GM19099 (cell line): ENCODE results near the gene PTX4.

Experiments used
- POLR2A ChIP-seq: IDR thresholded peaks from 3 replicates; pipeline ENCODE4 v1.6.1; 2011; ENCODE audit warnings: low read depth; ENCODE audit not compliant: insufficient read length; ENCODE audit errors: extremely low read depth

Gene PTX4

GRCh38 chr16:1509307-1510221 is 20.8 kb upstream of the PTX4 start:
- no peak for TF ChIP-seq POLR2A

DNA sequence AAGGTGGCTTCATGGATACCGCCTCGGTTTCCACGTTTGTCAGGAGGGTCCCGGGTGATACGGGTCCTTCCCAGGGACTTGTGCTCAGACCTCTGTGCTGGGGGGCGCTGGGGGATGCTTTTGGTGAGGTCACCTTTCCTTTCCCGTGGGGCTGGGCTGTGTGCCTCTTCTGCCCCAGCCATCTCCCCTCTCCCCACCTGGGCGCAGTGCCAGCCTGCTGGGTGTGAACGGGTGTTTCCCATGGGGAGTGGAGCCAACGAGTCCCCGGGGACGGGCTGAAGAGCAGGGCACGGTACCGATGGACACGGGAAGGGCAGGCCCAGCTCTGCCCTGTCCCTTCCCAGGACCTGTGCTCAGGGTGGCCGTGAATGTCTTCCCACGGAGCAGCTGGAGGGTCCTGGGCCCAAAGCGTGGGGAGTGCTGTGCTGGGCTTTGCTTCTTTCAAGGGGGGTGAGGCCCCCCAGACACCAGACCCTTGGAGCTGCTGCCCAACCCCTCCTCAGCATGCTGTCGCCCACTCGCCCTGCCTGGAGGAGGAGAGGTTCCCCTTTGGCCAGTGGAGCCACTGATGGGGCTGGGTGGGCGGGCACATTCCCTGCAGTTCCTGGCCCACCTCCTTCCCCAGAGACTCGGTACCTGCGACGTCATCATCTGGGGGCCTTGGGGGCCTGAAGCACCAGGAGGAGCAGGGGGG is 19.9 kb upstream of the PTX4 start:
- TF ChIP-seq POLR2A, result no peak

GRCh38 chr16:1506494-1507213 is 17.9 kb upstream of the PTX4 start:
- no peak for TF ChIP-seq POLR2A

DNA sequence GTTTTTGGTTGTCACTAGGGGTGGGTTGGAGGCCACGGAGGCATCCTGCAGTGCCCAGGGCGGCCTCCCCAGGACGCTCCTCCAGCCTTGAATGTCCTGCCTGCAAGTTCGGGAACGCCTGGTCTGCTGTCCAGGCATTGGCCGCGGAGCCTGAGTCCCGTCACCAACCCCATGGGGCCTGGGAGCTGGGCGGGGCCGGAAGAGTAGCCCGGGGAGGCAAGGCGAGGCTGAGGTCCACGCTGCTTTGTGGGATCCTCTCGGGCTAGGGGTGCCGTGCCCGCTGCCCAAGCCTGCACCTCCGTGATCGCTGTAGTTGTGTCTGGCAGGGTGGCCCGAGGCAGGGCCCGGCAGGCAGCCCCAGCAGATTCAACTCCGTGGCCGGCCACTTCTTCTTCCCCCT is 17.2 kb upstream of the PTX4 start:
- TF ChIP-seq POLR2A, result no peak

DNA sequence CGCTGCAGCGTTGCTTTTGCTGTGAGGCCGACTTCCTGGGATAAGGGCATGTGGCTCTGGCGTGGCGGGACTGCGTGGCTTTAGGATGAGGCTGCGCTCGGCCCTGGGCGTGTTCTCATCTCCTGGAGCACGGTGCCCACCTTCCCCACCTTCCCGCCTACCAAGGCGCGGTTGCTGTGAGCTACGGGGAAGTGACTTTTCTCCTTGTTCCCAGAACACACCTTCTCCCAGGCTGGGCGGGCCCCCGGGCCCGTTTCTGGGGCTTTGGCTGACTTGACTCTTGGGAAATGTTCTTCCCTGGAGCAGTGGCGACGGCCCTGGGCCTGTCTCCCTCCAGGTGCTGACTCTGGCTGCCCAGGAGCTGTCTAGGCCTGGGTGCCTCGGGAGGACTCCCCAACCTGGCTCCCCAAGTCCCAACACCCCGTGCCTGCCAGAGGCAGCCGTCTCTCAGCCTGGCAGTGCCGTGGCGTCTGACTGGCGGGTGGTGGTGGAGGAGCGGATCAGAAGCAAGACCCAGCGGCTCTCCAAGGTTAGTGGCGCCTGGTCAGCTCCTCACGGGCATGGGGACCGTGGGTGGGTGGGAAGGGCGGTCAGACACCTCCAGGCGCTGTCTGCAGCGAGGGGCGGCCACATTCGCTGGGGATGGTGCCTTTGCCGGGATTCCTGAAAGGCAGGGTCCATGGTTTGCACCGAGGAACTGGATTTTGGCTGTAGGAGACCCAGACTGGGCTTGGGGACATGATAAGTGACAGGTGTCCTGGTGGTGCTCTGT is 16.5 kb upstream of the PTX4 start:
- no peak for TF ChIP-seq POLR2A

DNA sequence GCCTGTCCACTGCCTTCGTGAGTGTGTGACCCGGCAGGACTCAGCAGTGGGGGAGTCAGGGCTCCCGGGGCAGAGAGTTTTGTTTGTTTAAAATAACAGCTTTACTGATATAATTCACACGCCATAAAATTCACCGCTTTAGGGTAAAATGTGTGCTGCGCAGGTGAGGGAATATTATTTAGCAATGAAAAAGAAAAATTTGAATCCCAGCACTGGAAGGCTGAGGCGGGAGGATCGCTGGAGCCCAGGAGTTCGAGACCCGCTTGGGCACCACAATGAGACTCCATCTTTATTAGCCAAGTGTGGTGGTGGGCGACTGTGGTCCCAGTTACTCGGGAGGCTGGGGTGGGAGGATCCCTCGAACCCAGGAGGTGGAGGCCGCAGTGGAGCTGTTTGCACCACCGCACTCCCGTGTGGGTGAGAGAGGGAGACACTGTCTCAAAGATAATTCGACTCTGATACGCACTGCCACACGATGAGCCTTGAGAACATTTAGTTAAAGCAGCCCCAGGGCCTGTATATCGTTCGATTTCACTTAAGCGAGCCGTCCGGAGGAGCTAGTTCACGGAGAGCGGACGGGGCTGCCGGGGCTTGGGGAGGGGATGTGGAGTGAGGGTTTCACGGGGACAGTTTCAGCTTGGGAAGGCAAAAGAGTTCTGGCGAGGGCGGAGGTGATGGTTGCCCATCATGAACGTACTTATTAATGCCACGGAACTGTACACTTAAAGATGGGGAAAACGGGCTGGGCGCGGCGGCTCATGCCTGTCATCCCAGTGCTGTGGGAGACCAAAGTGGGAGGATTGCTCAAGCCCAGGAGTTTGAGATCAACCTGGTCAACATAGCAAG is 14.6 kb upstream of the PTX4 start:
- TF ChIP-seq POLR2A, result no peak

DNA sequence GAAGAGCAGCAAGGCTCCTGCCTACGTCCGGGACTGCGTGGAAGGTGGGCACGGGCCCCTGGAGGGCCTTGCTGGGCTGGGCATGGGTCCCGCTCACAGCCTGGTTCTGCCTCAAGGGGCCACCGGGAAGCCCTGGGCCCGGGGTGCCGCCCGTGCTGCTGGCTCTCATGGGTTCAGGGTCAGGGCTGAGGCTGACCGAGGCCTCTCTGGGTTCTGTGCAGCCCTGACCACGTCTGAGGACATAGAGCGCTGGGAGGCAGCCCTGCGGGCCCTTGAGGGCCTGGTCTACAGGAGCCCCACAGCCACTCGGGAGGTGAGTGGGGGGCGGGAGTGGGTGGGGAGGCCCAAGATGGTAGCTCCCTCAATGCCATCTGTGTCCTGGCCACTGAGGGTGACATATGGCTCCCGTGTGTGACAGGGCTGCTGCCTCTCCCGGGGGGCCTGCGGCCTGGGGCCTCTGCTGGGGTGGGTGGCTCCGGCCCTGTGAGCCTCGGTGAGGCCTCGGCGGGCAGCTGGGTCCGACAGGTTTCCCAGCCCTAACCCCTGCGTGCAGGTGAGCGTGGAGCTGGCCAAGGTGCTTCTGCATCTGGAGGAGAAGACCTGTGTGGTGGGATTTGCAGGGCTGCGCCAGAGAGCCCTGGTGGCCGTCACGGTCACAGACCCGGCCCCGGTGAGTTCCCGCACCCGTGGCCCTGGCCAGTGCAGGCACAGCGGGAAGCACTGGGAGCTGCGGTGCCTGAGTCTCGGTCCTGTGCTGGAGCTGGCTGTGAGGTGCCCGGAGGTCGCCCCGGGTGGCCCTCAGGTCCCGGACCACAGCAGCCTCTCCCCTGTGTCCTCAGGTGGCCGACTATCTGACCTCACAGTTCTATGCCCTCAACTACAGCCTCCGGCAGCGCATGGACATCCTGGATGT is 13.6 kb upstream of the PTX4 start:
- no peak for TF ChIP-seq POLR2A

DNA sequence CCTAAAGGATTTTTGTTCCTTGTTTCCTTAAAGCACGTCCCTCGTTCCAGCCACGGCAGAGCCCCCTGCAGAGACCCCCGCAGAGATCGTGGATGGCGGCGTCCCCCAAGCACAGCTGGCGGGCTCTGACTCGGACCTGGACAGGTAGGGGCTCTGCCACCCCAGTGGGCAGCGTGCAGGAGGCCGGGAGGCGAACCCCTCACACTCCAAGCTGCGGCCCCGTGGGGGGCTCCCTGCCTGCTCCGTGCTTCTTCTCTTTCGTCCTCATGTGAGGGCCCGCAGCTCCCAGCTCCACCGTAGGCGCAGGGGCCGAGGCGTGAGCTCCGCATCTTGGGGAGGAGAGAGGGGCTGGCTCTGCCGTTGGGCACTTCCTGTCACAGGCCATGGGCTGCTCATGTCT is 12.9 kb upstream of the PTX4 start:
- no peak for TF ChIP-seq POLR2A

GRCh38 chr16:1500465-1501150 is 11.9 kb upstream of the PTX4 start:
- no peak for TF ChIP-seq POLR2A

DNA sequence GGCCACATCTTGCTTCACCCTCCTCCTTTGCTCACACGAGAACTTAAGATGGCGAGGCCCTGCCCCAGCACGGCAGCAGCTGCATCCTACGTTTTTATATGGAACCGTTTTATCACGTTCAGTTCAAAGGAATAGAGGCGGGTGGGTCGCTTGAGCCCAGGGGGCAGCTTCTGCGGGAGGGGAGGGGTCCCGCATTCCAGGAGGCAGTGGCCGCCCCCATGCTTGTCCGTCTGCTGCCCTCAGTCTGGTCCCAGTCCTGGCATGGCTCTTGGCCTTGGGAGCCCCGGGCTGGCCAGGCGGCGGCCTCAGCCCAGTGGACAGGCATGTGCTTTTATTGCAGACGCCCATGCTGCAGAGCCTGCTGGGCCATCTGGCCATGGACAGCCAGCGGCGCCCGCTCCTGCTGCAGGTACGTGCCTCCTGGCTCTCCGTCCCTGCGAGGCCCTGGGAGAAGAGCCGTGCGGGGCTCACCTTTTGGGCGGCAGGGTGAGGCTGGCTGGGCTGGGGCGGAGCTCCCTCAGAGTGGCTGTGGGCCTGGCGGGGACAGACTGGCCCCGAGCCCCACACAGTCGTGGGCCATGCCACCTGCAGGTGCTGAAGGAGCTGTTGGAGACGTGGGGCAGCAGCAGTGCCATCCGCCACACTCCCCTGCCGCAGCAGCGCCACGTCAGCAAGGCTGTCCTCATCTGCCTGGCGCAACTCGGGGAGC is 11.2 kb upstream of the PTX4 start:
- no peak for TF ChIP-seq POLR2A

- TF ChIP-seq POLR2A, result no peak
Measured at GRCh38 chr16:1498899-1499676, 10.3 kb upstream of the PTX4 start.
